Common myeloid progenitor, CD34-positive (primary cell): ENCODE measurements around the gene RFFL.

Experiments
- CTCF ChIA-PET: fragments of 350-600 bp; sonication (Branson Sonifier 250); formaldehyde crosslinking; loops from one replicate; lab custom pipeline; 2021; ENCODE audit warnings: antibody characterized with exemption; lab: Charles Lee
- POLR2A ChIA-PET: fragments of 350-600 bp; sonication (Branson Sonifier 250); formaldehyde crosslinking; loops from one replicate; lab custom pipeline; 2021; ENCODE audit warnings: antibody characterized with exemption; lab: Charles Lee
- DNase-seq, 3 donors: peaks; one replicate each; pipeline versions ENCODE4 v3.0.0 to v3.0.0-alpha.2; 2013
- H3K27ac ChIP-seq, 2 experiments: 1 replicate in 1 of 2; 2 replicates in 1 of 2; pipeline ENCODE4 v1.7.0; 2013; ENCODE audit warnings: inconsistent platforms in 2 of 2, low read length in 2 of 2, mild to moderate bottlenecking in 2 of 2, low read depth in 1 of 2, moderate library complexity in 1 of 2; ENCODE audit not compliant: severe bottlenecking in 2 of 2, insufficient read depth in 1 of 2, poor library complexity in 1 of 2
- H3K27me3 ChIP-seq, 5 experiments: replicated peaks in 2 of 5; 1 replicate in 3 of 5; 2 replicates in 2 of 5; pipeline versions ENCODE4 v1.6.1 to v1.7.0; 2013; ENCODE audit warnings: low read length in 4 of 5, mild to moderate bottlenecking in 2 of 5, moderate library complexity in 2 of 5, inconsistent platforms in 1 of 5; ENCODE audit not compliant: insufficient read depth in 5 of 5, control insufficient read depth in 4 of 5
- H3K36me3 ChIP-seq, 4 experiments: 1 replicate in 2 of 4; 2 replicates in 2 of 4; pipeline versions ENCODE4 v1.6.1 to v1.7.0; 2013; ENCODE audit warnings: low read length in 3 of 4, control low read depth in 1 of 4, mild to moderate bottlenecking in 1 of 4; ENCODE audit not compliant: control insufficient read depth in 4 of 4, insufficient read depth in 4 of 4
- H3K4me1 ChIP-seq, 4 experiments: 1 replicate in 3 of 4; 2 replicates in 1 of 4; pipeline versions ENCODE4 v1.6.1 to v1.7.1; 2013; ENCODE audit warnings: low read length in 3 of 4, mild to moderate bottlenecking in 3 of 4, control low read depth in 1 of 4, inconsistent platforms in 1 of 4, moderate library complexity in 1 of 4; ENCODE audit not compliant: control insufficient read depth in 4 of 4, insufficient read depth in 4 of 4; ENCODE audit errors: control extremely low read depth in 1 of 4
- H3K4me3 ChIP-seq, 7 experiments: 1 replicate in 4 of 7; 2 replicates in 3 of 7; pipeline versions ENCODE4 v1.5.1 to v1.7.0; 2013; ENCODE audit warnings: mild to moderate bottlenecking in 7 of 7, low read length in 6 of 7, moderate library complexity in 6 of 7, inconsistent platforms in 2 of 7, low read depth in 2 of 7, control low read depth in 1 of 7; ENCODE audit not compliant: insufficient read depth in 4 of 7, control insufficient read depth in 1 of 7; ENCODE audit errors: extremely low read depth in 1 of 7
- H3K9me3 ChIP-seq, 5 experiments: 1 replicate in 4 of 5; 2 replicates in 1 of 5; pipeline versions ENCODE4 v1.6.1 to v1.7.1; 2013; ENCODE audit warnings: low read length in 4 of 5, mild to moderate bottlenecking in 2 of 5, inconsistent platforms in 1 of 5, low read depth in 1 of 5, moderate library complexity in 1 of 5; ENCODE audit not compliant: control insufficient read depth in 4 of 5, insufficient read depth in 2 of 5; ENCODE audit errors: control extremely low read depth in 1 of 5
- WGBS: methylation state at CpG from one replicate; pipeline ENCODE4 v1.1.5; 2013; ENCODE audit not compliant: insufficient coverage; 5-methylcytosine and 5-hydroxymethylcytosine counted together

RFFL gene

DNA sequence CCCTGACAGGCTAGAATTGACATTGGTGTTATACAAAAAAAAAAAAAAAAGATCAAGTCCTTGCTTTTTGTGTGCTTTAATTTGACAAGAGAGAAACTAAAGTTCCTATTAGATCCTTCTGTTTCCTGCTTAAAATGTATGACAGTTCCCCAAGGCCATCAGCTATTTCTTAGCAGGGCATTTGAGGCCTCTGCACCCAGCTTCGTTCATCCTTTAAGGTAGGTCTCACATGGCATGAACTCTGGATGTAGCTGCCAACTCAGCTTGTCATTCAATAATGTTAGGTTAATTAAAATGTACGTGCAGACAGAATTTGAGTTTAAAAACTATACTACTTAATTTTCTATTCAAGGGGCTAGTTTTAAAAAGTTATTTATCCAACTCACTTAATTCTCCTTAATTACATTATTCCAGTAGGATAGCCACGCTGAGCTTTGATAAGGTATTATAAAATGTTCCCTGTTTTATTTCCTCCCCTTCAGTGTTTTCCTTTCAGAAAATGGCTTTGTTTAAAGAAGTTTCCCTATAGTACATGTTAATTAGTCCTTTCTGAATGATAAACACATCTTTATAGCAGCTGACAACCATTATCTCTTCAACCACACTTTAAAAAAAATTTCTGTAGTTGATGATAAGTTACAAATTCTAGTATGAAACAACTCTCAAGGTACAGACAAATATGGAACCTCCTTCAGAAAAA, 1.2 kb upstream of the RFFL start:
- H3K4me1 ChIP-seq: peaks cover 17 to 61% (median 25%) of the 10 kb centered on the region in 4 experiments
- no peaks in the 10 kb centered on the region for H3K27me3 ChIP-seq
- H3K4me3 ChIP-seq: no peak overlapping the region
- ChIA-PET POLR2A (interaction anchor here (0.7 to 1.3 kb wide), 8 partner anchors 10 to 205 kb away, joined by 3 to 9 read pairs (median 3); no protein-coding TSS in a partner anchor), CTCF (interaction anchor here (1.1 to 4.0 kb wide), 14 partner anchors 11 to 68 kb away, joined by 3 to 16 read pairs (median 4); no protein-coding TSS in a partner anchor)
- no CpG with 5 or more reads among the region's 3 CpGs for WGBS
- H3K36me3 ChIP-seq: peaks cover 0 to 10% (median 4%) of the 10 kb centered on the region in 4 experiments
- DNase-seq: peak in 1 of 3 donors; percentile 52
- peak overlapping the region; percentile 77 to 88 for H3K27ac ChIP-seq
- H3K9me3 ChIP-seq: no peaks in the 10 kb centered on the region

DNA sequence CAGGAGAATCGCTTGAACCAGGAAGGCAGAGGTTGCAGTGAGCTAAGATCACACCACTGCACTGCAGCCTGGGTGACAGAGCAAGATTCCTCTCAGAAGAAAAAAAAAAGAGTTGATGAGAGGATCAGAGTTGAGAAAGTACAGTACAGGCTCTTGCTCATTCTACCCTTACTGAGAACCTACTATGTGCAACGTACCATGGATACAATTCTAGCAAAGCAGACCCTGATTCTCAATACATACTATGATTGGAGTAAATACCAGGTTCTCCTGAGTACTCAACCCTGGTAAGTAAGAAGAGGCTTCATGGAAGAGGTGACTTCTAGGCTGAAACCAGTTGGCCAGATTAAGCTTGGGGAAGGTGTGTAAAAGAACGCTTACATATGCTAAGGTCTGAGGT, 1.2 kb downstream of the RFFL start:
- H3K4me3 ChIP-seq: no peak overlapping the region
- POLR2A ChIA-PET: interaction anchor here (1.9 kb wide), 1 partner anchor 40 kb away, joined by 7 read pairs; no protein-coding TSS in a partner anchor
- H3K4me1 ChIP-seq: peaks cover 15 to 46% (median 25%) of the 10 kb centered on the region in 4 experiments

DNA sequence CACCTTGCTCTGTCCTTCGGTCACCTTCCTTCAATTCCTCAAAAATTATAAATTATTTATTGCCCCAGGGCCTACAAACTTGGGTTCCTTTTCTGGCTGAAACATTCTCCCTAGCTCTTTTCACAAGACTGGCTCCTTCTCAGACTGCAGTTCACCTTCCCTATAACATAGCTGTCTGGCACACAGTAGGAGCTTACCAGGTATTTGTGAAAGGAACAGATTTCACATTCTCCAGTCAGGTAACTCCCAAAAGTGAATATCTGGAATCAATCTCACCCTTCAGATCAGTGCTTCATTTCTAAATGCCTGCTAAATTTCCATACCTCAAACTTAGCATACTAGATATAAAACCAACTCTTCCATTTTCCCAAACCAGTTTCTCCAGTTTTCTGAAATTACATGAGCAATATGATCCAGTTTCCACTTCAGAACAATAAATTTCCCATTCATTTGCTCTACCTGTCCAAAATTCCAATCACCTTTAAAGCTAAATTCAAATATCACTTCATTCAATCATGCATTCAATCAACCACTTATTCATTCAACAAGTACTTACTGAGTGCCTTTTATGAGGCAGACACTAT, 6.1 kb downstream of the RFFL start:
- ChIA-PET POLR2A (no interaction called here), CTCF (interaction anchor here (1.4 kb wide), 1 partner anchor 32 kb away, joined by 4 read pairs; no protein-coding TSS in a partner anchor)
- no peak overlapping the region for H3K27ac ChIP-seq
- no peaks in the 10 kb centered on the region for H3K27me3 ChIP-seq
- no peaks in the 10 kb centered on the region for H3K9me3 ChIP-seq
- 100% methylated on average over 1 of the region's 1 CpG for WGBS
- peaks cover 0 to 10% (median 6%) of the 10 kb centered on the region in 4 experiments for H3K36me3 ChIP-seq
- peaks cover 6 to 13% (median 9%) of the 10 kb centered on the region in 4 experiments for H3K4me1 ChIP-seq
- DNase-seq: no peak
- no peak overlapping the region for H3K4me3 ChIP-seq

More for the DNA sequence above, 1.2 kb downstream of the RFFL start:
- Histone ChIP-seq H3K27ac (no peak overlapping the region), H3K36me3 (peaks cover 0 to 13% (median 6%) of the 10 kb centered on the region in 4 experiments), H3K9me3 (no peaks in the 10 kb centered on the region), H3K27me3 (no peaks in the 10 kb centered on the region)
- CTCF ChIA-PET: interaction anchor here (1.1 to 2.3 kb wide), 7 partner anchors 8 to 72 kb away, joined by 3 to 15 read pairs (median 3); no protein-coding TSS in a partner anchor
- DNase-seq: no peak
- 100% methylated on average over 3 of the region's 3 CpGs for WGBS

DNA sequence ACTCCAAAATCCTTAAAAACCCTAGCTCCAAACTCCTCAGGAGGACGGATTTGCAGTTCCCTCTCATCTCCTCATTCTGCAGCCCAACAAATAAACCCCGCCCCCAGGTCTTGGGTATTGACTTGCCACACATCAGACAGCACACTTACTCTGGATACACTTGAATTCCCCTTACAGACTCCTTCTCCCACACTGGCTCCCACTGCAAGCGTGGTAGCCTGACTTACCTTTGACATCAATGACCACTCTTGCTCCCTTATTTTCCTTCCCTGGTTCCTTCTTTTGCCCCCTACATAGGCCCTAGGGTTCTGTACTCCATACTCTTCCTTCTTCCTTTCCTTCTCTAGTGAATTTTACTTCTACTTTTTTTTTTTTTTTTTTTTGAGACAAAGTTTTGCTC, 7.5 kb downstream of the RFFL start:
- Histone ChIP-seq H3K4me1 (peaks cover 20 to 26% (median 23%) of the 10 kb centered on the region in 4 experiments), H3K36me3 (peaks cover 0 to 7% (median 3%) of the 10 kb centered on the region in 4 experiments), H3K27me3 (no peaks in the 10 kb centered on the region), H3K9me3 (no peaks in the 10 kb centered on the region), H3K27ac (no peak overlapping the region), H3K4me3 (no peak overlapping the region)
- 96% methylated on average over 3 of the region's 3 CpGs for WGBS
- ChIA-PET CTCF (interaction anchor here (1.4 to 3.4 kb wide), 2 partner anchors 8 to 9 kb away, joined by 3 to 15 read pairs; partner anchors contain the start of gene RFFL), POLR2A (no interaction called here)
- DNase-seq: no peak

DNA sequence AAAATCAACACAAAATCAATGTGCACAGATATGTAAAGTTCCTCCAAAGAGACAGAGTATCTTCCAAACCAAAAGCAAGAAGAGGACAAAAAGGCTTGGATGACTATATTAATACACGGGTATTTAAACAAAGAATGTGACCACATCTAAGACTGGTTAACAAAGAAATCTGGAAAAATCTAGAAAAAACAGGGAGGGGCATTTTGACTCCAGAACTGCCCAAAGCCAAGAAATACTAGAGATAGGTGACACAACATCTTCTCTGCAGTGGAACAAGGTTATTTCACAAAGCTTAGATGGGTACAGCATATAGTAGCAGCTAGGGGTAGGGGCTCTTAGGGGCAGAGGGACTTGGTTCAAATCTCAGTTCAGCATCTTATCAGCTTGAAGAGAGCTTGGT, 10.3 kb downstream of the RFFL start:
- Histone ChIP-seq H3K4me3 (no peak overlapping the region), H3K27me3 (no peaks in the 10 kb centered on the region), H3K27ac (no peak overlapping the region), H3K9me3 (no peaks in the 10 kb centered on the region), H3K4me1 (peaks cover 32 to 37% (median 34%) of the 10 kb centered on the region in 4 experiments), H3K36me3 (peaks cover 0 to 4% (median 0%) of the 10 kb centered on the region in 4 experiments)
- no peak for DNase-seq
- ChIA-PET CTCF (interaction anchor here (0.6 to 3.4 kb wide), 9 partner anchors 10 to 90 kb away, joined by 3 to 15 read pairs (median 4); partner anchors contain the start of gene RFFL), POLR2A (interaction anchor here (0.9 kb wide), 1 partner anchor 11 kb away, joined by 3 read pairs; no protein-coding TSS in a partner anchor)
- WGBS: 100% methylated on average over 1 of the region's 1 CpG

DNA sequence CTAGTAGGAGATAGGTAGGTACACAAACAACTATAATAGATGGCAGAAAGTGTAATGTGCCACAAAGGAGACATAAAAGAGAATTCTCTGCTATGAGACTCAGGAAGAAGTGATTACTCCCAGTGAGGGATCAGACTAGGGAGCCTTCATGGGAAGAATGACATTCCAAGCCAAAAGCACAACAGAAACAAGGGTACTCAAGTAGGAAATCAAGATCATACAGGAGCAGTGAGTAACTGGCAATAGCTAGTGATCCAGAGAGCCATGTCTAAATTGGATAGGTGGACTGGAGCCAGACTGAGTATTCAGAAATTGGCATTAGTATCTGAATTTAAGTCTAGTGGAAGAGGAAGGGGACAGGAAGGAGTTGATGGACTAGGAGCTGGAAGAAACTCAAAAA, 10.7 kb downstream of the RFFL start:
- CTCF ChIA-PET: interaction anchor here (0.6 to 3.4 kb wide), 8 partner anchors 11 to 90 kb away, joined by 3 to 15 read pairs (median 4); partner anchors contain the start of gene RFFL
- no peak overlapping the region for H3K27ac ChIP-seq

More for the DNA sequence above, 10.7 kb downstream of the RFFL start:
- no peak for DNase-seq
- Histone ChIP-seq H3K9me3 (no peaks in the 10 kb centered on the region), H3K4me1 (peaks cover 32 to 37% (median 34%) of the 10 kb centered on the region in 4 experiments), H3K4me3 (no peak overlapping the region), H3K36me3 (peaks cover 0 to 4% (median 0%) of the 10 kb centered on the region in 4 experiments), H3K27me3 (no peaks in the 10 kb centered on the region)
- POLR2A ChIA-PET: interaction anchor here (0.9 kb wide), 1 partner anchor 11 kb away, joined by 3 read pairs; no protein-coding TSS in a partner anchor
